GM19395 (cell line): ENCODE results near the gene STAM.
A peak's percentile ranks its signal among the peaks of the same experiment; 100 is the strongest.
"Not testable (repeated sequence)": the region's sequence is repeated elsewhere in the genome, so short reads cannot be mapped to it uniquely, and the experiment has no call there.

Experiments
- ATAC-seq: cut with Tn5 transposase; IDR thresholded peaks from one replicate; pipeline ENCODE4 v1.9.1; 2021; ENCODE audit warnings: mild to moderate bottlenecking, moderate library complexity; ENCODE audit not compliant: unreplicated experiment

Gene STAM

DNA sequence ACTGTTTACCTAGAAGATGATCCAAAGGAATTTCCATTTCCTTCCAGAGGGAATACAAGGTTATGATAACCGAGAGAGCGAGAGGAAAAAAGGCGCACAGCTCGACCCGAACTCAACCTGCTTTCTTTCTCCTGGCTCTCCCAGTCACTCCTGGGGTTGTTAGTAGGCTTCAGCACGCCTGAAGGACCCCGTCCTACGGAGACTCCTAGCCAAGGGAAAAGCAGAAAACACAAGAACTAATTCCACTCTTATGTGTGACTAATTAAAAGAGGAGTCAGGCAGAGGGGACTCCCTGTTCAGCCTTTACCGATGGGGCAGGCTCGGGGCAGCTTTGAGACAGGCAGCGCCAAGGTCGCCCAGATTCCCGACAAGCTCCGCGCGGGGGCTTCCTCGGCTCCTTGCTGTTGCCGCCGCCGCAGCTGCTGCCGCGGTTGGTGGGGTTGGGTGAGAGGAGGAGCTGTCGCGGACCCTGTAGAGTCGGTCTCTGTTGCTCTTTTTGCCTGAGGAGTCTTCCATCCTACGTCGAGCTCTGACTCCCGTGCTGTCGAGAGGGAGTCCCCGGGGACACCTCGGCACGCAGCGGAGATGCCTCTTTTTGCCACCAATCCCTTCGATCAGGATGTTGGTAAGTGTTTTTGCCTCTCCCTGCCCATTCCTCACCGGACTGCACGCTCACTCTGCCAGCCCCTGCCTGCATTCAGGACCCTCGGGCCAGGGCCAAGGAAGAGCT lies at the start of gene STAM:
Gene STAM, plus strand, starts transcription at position 397 of the 730 bp plus-strand sequence. Its CDS starts 189 bp downstream, at position 586.
- peak; percentile 91 for ATAC-seq

DNA sequence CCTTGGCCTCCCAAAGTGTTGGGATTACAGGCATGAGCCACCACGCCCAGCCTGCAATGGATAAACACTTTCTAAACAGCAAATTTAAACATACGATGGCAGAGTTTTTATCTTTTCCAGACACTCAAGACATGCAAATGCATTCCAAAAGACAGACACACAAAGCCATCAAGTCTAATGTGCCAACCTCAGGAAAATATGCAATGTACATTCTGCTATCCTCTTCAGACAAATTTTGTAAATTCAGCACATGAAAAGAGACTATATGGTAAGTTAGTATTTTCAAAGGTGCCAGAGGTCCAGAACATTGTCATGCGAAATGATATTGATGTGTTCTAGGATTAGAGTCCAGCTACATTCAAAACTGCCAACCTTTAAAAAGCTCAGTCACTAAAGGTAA lies 46.6 kb upstream of the STAM start:
- no peak for ATAC-seq

DNA sequence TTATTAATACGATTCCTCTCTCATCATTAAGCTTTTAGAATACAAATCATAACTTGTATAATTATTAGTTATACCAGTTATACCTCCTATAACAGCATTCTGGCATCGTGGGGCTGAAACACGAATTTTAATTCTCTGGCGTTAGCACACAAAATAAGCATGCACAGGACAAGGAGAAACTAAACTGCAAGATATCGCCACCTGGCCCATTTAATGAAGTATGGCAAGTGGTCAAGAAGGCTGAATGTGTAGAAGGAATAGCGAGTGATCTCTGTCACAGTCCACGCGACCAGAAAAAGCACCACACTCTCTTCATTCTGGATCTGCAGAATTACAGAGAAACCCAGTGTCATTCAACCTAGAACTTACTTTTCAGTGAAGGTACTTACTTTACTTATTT lies 44.9 kb upstream of the STAM start:
- no peak for ATAC-seq

DNA sequence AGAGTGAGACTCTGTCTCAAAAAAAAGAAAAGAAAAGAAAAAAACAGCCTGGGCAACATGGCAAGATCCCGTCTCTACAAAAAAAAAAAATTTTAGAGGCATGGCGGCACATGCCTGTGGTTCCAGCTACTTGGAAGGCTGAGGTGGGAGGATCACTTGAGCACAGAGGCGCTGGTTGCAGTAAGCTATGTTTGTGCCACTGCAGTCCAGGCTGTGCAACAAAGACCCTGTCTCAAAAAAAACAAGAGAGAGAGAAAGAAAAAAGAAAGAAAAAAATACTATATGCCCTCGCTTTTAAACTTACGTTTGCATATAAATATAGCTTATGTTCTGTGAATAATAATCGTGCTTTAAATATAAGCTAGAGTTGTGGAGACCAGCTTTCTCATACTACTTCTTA lies 38.0 kb upstream of the STAM start:
- ATAC-seq = no peak

DNA sequence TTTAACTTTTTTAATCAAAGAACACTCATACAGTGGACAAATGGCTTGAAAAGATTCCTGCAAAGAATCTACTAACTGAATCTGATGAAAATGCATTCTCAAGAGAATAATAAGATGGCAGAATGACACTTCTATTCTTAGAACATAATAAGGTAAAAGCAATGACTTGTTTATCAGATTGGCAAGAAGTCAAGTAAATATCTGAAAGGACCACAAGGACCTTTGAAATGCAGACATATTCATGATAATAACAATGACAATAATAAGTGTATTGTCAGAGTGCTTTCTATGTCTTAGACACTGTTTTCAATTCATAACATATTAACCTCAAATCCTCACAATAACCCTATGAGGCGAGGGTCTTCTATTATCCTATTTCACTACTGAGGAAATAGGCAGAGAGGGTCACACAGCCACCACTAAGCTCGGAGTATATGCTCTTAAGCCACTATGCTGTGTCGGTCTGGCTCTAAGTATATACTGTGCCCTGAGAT lies 37.4 kb upstream of the STAM start:
- ATAC-seq = no peak

DNA sequence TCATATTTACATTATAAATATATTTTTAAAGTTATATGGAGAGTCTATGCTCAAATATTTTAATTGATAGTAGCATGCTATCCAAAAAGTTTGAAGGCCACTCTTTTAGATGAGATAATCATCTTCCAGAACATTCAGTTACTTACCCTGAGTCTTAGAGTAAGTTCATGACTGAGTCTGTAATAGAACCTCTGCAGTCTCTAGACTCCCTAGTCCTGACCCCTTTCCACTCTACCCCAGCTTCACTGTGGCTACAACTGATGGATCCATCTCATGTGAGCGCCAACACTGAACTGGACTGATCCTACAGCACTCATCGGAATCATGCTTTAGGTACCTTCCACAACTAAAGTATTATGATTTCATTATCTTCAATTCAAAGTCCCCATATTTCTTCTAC lies 36.9 kb upstream of the STAM start:
- no peak for ATAC-seq

DNA sequence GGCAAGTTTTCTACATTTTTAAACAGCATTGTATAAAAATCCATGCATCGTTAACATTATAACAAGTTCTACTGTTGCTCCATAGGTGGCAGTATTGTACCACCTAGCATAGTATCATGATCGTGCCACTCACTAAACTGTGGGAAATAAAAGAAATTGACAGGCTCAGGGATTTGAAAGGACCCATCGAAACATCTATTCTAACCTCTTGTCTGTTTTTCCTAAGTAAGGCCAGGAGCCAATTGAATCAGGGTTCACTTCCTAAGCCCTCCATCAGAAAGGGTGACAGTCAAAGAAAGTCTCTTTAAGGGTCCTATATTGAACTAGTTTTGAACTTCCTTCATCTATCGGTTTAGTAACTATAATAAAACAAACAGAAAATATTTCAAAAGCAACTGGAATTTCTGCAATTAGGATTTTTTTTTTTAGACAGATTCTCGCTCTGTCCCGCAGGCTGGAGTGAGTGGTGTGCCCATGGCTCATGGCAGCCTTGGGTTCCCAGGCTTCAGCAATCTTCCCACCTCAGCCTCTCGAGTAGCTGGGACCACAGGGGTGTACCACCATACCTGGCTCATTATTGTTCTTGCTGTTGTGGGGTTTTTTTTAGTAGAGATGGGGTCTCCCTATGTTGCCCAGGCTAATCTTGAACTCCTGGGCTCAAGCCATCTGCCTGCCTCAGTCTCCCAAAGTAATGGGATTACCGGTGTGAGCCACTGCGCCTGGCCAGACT lies 36.2 kb upstream of the STAM start:
- ATAC-seq = no peak

DNA sequence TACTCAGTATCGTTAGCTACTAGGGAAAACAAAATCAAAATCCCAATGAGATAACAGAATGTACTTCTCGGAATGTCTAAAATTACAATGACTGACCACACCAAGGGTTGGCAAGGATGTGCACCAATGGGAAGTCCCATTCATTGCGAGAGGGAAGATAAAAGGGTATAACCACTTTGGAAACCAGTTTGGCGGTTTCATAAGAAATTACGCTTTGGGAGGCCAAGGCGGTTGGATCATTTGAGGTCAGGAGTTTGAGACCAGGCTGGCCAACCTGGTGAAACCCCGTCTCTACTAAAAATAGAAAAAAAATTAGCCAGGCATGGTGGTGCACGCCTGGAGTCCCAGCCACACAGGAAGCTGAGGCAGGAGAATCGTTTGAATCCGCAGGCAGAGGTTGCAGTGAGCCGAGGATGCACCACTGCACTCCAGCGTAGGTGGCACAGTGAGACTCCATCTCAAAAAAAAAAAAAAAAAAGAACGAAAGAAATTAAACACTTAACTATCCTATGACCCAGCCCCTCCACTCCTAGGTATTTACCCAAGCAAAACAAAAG lies 34.4 kb upstream of the STAM start:
- ATAC-seq = no peak

DNA sequence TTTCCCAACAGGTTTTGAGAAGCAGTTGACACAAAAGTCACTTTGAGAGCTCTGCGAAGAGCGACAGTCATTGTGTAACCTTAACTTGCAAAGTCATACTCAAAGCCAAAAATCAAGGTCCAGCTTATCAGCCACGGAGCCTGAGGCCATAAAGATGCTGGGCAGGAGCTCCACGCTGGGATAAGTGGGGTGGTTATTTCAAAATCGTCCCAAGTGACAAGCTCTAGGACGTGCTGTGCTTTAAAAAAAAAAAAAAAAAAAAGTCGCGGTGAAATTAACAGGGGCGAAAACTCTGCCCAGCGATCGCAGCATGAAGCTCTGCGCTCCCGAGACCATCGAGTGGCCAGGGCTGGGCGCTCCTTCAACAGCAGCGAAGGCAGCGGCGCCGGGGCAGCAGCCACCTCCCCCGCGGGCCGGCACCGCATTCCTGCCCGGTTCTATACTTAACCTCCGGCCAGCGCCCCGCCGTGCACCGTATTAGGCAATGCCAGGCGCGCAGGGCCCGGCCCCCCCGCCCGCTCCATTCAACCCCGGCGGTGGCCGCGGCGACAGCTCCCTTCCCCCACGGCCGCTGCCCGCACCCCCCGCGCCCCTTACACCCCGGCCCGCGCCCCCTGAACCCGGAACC lies 27.4 kb upstream of the STAM start:
- ATAC-seq = peak; percentile 64

DNA sequence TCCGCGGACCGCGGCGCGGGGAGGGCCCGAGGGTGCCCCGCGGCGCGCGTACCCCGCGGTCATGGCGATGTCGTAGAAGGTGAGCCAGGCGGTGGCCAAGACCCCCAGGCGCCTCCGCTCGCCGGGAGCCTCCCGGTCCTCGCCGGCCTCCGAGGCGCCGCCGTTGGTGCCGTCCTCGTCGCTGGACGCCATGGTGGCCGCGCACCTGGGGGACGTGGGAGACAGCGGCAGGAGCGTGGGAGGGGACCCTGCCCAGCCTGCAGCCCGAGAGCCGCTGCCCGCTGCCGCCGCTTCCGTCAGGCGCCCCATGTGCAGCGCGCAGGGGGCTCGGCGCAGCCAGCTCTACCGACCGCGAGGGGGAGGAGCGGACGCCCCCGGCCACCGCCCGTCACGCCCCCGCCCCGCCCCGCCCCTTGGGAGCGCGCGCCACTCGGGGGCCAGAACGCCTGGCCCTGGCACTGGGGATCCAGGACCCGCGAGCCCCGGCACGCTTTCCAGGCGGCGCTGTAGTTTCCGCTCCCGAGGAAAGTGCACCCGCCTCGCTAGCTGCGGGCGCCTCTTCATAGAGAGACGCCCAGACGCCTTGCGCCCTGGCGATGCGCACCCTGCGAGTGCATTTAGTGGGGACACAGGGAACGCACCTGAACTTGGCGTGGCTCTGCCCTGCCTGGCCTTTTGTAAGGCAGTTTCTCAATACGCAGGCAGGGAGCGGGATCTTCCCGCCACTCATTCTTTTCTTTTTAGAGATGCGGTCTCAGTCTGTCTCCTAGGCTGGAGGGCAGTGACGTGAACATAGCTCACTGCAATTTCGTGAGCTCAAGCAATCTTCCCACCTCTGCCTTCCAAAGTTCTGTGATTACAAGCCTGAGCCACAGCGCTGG lies 26.7 kb upstream of the STAM start, which contains the start of gene HACD1:
Gene HACD1, minus strand, starts transcription at position 344 of the 881 bp plus-strand sequence. Its CDS starts 35 bp downstream, at position 309.
- peak; percentile 64 for ATAC-seq

DNA sequence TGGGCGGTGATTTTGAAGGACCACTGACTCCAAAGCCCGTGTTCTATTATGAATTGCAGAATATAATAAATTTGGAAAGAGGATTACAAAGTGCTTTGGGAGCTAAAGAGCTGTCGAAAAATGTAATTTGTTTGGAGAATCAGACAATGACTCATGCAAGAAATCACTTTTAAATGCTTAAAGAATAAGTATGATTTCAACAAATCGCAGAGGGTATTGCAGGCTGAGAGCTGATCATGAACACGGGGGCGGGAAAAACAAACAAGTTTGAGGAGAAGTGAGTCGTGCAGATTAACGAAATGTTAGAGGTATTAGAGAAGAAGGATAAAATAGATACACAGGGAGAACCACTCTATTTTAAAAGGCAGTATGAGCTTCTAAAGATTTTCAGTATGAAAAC lies 21.9 kb upstream of the STAM start:
- ATAC-seq = no peak

DNA sequence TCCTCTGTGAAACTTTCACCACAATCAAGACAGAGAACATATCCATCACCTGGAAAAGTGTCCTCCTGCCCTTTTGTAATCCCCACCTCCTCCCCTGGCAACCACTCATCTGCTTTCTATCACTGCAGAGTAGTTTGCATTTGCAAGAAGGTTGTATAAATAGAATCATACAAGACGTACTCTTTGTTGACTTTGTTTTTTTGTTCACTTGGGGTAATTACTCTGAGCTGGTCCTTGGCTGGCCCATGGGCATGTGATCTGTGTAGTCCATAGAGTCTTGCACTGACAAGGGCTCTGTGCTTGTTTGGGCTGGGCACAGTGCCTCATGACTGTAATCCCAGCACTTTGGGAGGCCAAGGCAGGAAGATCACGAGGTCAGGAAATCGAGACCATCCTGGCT lies 19.0 kb upstream of the STAM start:
- no peak for ATAC-seq

DNA sequence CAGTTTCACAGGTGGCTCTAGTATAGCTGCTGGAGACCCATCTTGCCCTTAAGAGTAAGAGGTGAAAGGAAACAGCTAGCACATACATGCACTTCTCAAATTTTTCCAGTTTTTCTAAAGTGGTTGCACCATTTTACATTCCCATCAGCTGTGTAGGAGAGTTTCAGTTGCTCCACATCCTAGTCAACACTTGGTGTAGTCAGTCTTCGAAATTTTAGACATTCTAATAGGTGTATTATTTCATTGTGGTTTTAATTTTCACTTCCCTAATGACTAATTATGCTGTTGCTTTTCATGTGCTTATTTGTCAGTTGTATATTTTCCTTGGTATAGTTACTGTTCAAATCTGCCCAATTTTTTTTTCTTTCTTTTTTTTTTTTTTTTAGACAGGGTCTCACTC lies 17.3 kb upstream of the STAM start:
- no peak for ATAC-seq

DNA sequence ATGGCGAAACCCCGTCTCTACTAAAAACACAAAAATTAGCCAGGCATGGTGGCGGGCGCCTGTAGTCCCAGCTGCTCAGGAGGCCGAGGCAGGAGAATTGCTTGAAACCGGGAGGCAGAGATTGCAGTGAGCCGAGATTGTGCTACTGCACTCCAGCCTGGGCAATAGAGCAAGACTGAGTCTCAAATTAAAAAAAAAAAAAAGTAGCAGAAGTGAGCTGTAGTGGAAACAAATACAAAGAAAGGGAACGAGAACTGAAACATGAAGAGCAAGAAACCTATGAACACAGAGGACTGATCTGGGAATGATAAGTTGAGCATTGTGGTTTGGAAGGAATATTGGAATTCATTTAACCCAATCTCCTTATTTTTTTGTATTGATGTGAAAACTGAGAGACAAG lies 11.4 kb upstream of the STAM start:
- not testable (repeated sequence) for ATAC-seq

DNA sequence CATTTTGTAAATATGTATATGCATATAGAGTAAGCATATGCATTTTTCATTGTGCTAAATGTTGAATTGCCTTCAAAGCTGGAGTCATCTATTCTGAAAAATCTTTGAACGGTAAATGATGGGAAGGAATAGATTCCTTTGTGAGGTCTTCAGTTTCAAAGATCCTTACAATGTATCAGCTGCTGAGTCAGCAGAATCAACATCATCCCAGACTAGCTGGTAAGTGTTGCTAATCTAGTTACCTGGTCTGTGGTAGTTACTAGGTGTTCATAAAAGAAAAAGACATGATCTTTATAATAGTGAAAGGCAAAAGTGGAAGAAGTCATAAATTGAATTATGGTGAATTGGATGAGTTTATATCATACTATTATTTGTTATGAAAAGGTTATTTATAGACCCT lies 10.6 kb upstream of the STAM start:
- ATAC-seq = no peak

DNA sequence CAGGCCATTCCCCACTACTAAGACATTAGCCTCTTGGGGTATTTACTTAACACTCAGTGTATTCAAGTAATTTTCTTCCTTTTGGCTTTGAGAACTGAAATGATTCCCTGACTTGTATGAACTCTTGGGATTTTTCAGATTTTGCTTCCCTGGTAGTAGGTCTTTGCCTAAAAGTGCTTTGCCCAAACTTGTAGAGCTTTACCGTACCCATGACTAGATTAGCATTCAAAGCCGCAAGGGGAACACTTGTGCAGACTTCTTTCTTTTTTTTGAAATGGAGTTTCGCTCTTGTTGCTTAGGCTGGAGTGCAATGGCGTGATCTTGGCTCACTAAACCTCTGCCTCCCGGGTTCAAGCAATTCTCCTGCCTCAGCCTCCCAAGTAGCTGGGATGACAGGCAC lies 6.1 kb upstream of the STAM start:
- ATAC-seq = no peak

DNA sequence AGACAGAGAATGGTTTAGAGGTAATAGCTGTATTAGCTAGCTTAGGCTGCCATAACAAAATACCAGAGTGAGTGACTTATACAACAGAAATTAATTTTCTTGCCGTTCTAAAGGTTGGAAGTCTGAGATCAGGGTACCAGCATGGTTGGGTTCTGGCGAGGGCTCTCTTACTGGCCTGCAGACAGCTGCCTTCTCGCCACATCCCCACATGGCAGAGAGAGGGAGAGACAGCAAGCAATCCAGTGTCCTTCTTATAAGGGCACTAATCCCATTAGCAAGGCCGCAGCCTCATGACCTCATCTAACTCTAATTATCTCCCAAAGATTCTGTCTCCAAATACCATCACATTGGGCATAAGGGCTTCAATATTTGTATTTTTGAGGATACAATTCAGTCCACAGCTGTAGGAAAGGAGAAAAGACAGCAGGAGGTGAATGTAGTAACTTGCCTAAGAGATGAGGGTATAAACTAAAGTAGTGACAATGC lies 3.6 kb upstream of the STAM start:
- no peak for ATAC-seq

DNA sequence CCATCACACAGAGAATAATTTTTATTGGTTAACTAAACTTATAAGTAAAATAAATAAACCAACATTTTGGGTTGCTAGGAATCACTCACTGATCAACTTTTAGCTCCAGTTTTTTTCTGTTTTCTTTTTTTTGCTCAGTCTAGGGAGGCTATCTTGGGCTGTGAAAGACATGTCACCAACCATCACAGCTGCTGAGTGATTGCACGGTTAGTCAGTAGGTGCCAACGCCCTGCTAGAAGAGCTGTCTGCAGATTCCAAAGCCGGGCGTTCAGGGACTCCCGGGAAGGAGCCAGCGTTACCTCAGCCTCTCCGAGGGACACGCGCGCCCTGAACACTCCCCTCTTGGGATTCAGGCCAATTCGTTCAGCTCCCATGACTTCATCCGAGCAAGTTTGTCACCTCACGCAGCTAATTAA lies 604 bp upstream of the STAM start:
- peak; percentile 34 for ATAC-seq

DNA sequence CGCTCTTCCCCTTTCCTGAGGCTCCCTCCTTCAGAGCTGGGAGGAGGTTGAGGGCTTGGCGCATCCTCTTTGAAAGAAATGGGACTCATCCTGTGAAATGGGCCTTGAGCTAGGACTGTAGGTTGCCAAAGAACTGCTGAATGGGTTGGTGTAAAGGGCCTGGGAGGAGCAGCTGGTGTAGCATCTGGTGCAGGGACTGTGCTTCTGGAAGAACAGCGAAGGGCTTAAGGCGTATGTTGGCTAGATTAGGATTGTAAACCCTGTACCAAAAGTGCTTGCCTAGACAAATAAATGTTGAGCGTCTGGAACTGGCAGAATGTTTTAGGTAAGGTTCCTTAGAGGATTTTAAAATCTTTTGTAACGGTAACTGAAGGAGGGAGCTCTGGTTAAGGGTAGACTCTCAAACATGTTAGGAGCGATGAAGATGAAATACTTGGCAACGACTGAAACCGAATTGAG lies 563 bp downstream of the STAM start:
- ATAC-seq = peak; percentile 43
